SK-N-SH (cell line): ENCODE results near the gene GGA3. TPM values are rescaled to one million over a fixed set of nuclear protein-coding genes. Genes with fewer than 3 reads are reported as not detected.

Experiments
- CTCF ChIA-PET: fragments of 300-600, 350-600 bp; formaldehyde crosslinking; extraction: SDS; loops from one replicate; lab custom pipeline; 2021; lab: Yijun Ruan, JAX
- POLR2A ChIA-PET: fragments of 350-600 bp; sonication (Branson Sonifier 250); formaldehyde crosslinking; extraction: SDS; loops from one replicate; lab custom pipeline; 2020; ENCODE audit warnings: antibody characterized with exemption, inconsistent platforms; lab: Yijun Ruan, JAX
- DNase-seq: peaks from one replicate; pipeline ENCODE4 v3.0.0; 2012
- H2AFZ ChIP-seq: fragments of 200-600 bp; sonication (generic); 2 replicates; pipeline ENCODE4 v1.8.1; 2016; ENCODE audit warnings: antibody characterized with exemption, mild to moderate bottlenecking, low read depth
- H3F3A ChIP-seq: fragments of 200-600 bp; sonication (generic); replicated peaks from 2 replicates; pipeline ENCODE3; 2016; ENCODE audit warnings: antibody characterized with exemption, mild to moderate bottlenecking; ENCODE audit not compliant: insufficient read depth
- H3K27ac ChIP-seq, 2 experiments: fragments of 200-500 bp in 1 of 2; fragments of 200-600 bp in 1 of 2; sonication (Bioruptor generic) in 1 of 2; sonication (generic), shearing (Covaris generic) in 1 of 2; 2 replicates each; pipeline versions ENCODE4 v1.5.1 to v1.6.1; 2014 to 2016; ENCODE audit warnings: low read depth in 2 of 2, inconsistent platforms in 1 of 2, low read length in 1 of 2, mild to moderate bottlenecking in 1 of 2, mixed read lengths in 1 of 2
- H3K27me3 ChIP-seq: fragments of 200-600 bp; sonication (generic), shearing (Covaris generic); 2 replicates; pipeline ENCODE4 v1.6.1; 2016; ENCODE audit warnings: mixed run types; ENCODE audit not compliant: insufficient read depth
- H3K36me3 ChIP-seq, 2 experiments: fragments of 200-500 bp in 1 of 2; fragments of 200-600 bp in 1 of 2; sonication (Bioruptor generic) in 1 of 2; sonication (generic) in 1 of 2; replicated peaks in 1 of 2; 2 replicates each; pipeline versions ENCODE3 to v1.5.1; 2014 to 2016; ENCODE audit warnings: low read length in 1 of 2, mild to moderate bottlenecking in 1 of 2; ENCODE audit not compliant: insufficient read depth in 2 of 2, control insufficient read depth in 1 of 2
- H3K4me1 ChIP-seq, 2 experiments: fragments of 200-500 bp in 1 of 2; fragments of 200-600 bp in 1 of 2; sonication (Bioruptor generic) in 1 of 2; sonication (generic), shearing (Covaris generic) in 1 of 2; 2 replicates each; pipeline versions ENCODE4 v1.5.1 to v1.6.1; 2014 to 2016; ENCODE audit warnings: low read depth in 1 of 2, low read length in 1 of 2, mixed run types in 1 of 2; ENCODE audit not compliant: insufficient read depth in 2 of 2, control insufficient read depth in 1 of 2
- H3K4me2 ChIP-seq: fragments of 200-600 bp; sonication (generic), shearing (Covaris generic); 2 replicates; pipeline ENCODE4 v1.6.1; 2017; ENCODE audit warnings: mixed run types
- H3K4me3 ChIP-seq, 2 experiments: fragments of 200-500 bp in 1 of 2; fragments of 200-600 bp in 1 of 2; sonication (Bioruptor generic) in 1 of 2; sonication (generic), shearing (Covaris generic) in 1 of 2; 2 replicates each; pipeline versions ENCODE4 v1.5.1 to v1.8.1; 2014 to 2016; ENCODE audit warnings: low read depth in 2 of 2, inconsistent platforms in 1 of 2, low read length in 1 of 2, mild to moderate bottlenecking in 1 of 2, mixed read lengths in 1 of 2, moderate library complexity in 1 of 2
- H3K79me2 ChIP-seq: fragments of 200-600 bp; sonication (generic); 2 replicates; pipeline ENCODE4 v1.8.1; 2017; ENCODE audit warnings: mild to moderate bottlenecking; ENCODE audit not compliant: insufficient read depth
- H3K9ac ChIP-seq: fragments of 200-600 bp; sonication (generic); 2 replicates; pipeline ENCODE4 v1.6.1; 2017; ENCODE audit warnings: mixed run types
- H3K9me2 ChIP-seq: fragments of 200-600 bp; sonication (generic); 2 replicates; pipeline ENCODE4 v1.6.1; 2017; ENCODE audit warnings: mixed run types
- H3K9me3 ChIP-seq: fragments of 200-600 bp; sonication (generic); 2 replicates; pipeline ENCODE4 v1.6.1; 2017; ENCODE audit warnings: mixed run types, mild to moderate bottlenecking, moderate library complexity
- H4K20me1 ChIP-seq: fragments of 200-600 bp; sonication (generic); 2 replicates; pipeline ENCODE4 v1.6.1; 2017; ENCODE audit warnings: mild to moderate bottlenecking, mixed run types; ENCODE audit not compliant: insufficient read depth
- EP300 ChIP-seq, 2 experiments: IDR thresholded peaks; 2 replicates each; pipeline versions ENCODE4 v1.4.0 to v1.6.1; 2012; ENCODE audit warnings: borderline replicate concordance in 1 of 2, low read depth in 1 of 2, low read length in 1 of 2
- FOSL2 ChIP-seq: IDR thresholded peaks from 2 replicates; pipeline ENCODE4 v1.4.0; 2012; ENCODE audit warnings: low read depth, mild to moderate bottlenecking, moderate library complexity, borderline replicate concordance
- FOXJ3 ChIP-seq: sonication (generic); formaldehyde crosslinking; IDR thresholded peaks from 2 replicates; pipeline ENCODE4 v1.5.1; 2020; ENCODE audit warnings: mild to moderate bottlenecking, missing genetic modification reagents
- GABPA ChIP-seq: IDR thresholded peaks from 2 replicates; pipeline ENCODE4 v1.4.0; 2012; ENCODE audit warnings: low read depth, mild to moderate bottlenecking
- IRF3 ChIP-seq: fragments of 150-350 bp; IDR thresholded peaks from 2 replicates; pipeline ENCODE4 v1.6.1; 2016; ENCODE audit warnings: mild to moderate bottlenecking, low read depth, low read length
- JUND ChIP-seq: IDR thresholded peaks from 2 replicates; pipeline ENCODE4 v1.4.0; 2012
- NFIC ChIP-seq: IDR thresholded peaks from 2 replicates; pipeline ENCODE4 v1.4.0; 2012; ENCODE audit warnings: borderline replicate concordance
- TAF1 ChIP-seq: IDR thresholded peaks from 2 replicates; pipeline ENCODE4 v1.6.1; 2012; ENCODE audit warnings: low read depth, mild to moderate bottlenecking, low read length, moderate library complexity, borderline replicate concordance
- TEAD4 ChIP-seq: IDR thresholded peaks from 2 replicates; pipeline ENCODE4 v1.4.0; 2012; ENCODE audit warnings: mild to moderate bottlenecking, borderline replicate concordance; ENCODE audit not compliant: insufficient read depth
- USF2 ChIP-seq: fragments of 150-350 bp; IDR thresholded peaks from 2 replicates; pipeline ENCODE4 v1.6.1; 2017; ENCODE audit warnings: antibody characterized with exemption, low read length, low read depth, borderline replicate concordance
- WGBS: methylation state at CpG from one replicate; pipeline ENCODE4 v1.1.6; 2017; ENCODE audit warnings: low lambda C conversion rate; 5-methylcytosine and 5-hydroxymethylcytosine counted together
- polyA plus RNA-seq, 3 experiments: library from polyadenylated mRNA; depleted of rRNA; stranded (reverse); fragments of >200 nt; gene quantifications; 2 replicates each; pipeline ENCODE4 v1.2.3, GENCODE V29; 2012

The GGA3 gene
- polyA plus RNA-seq, 1 of the 3 experiments (the other 2 are of a cell fraction) = 42.5 TPM

- DNase-seq = peak; percentile 12
- 95% methylated on average over 13 of the region's 13 CpGs for WGBS
- no peak overlapping the region for H3K4me3 ChIP-seq
- TF ChIP-seq IRF3 = no peak
- TF ChIP-seq USF2 = no peak
- TF ChIP-seq TEAD4 = no peak
- no peak for TF ChIP-seq NFIC
- no peak for TF ChIP-seq FOXJ3 (CRISPR knock-in tag)
- no peak for TF ChIP-seq FOSL2
- TF ChIP-seq EP300 (IDR thresholded peaks at IDR 0.05; ENCODE audit: borderline replicate concordance in 1 of 2, low read depth in 1 of 2, low read length in 1 of 2) = no peak
- no peak overlapping the region for H2AFZ ChIP-seq
- H3F3A ChIP-seq = no peaks in the 10 kb centered on the region
- no peaks in the 10 kb centered on the region for H3K9me3 ChIP-seq
- H3K27ac ChIP-seq = no peak overlapping the region
- no peaks in the 10 kb centered on the region for H3K9me2 ChIP-seq
- peaks cover 30% of the 10 kb centered on the region for H3K79me2 ChIP-seq
- H3K4me2 ChIP-seq = no peak overlapping the region
- H3K4me1 ChIP-seq = peaks cover 15 to 23% of the 10 kb centered on the region in 2 experiments; a peak in 2 of 4 replicates
- H3K36me3 ChIP-seq = peaks cover 33 to 35% of the 10 kb centered on the region in 2 experiments
- no peak overlapping the region for H3K9ac ChIP-seq
- H4K20me1 ChIP-seq = no peaks in the 10 kb centered on the region
- CTCF ChIA-PET = interaction anchor here (2.0 kb wide), 1 partner anchor 146 kb away, joined by 7 read pairs; no protein-coding TSS in a partner anchor
- H3K27me3 ChIP-seq = no peaks in the 10 kb centered on the region
- POLR2A ChIA-PET = interaction anchor here (1.0 kb wide), 1 partner anchor 23 kb away, joined by 3 read pairs; the partner anchor contains the start of gene SLC25A19
Measured at GRCh38 chr17:75266316-75267152, 5.1 kb upstream of the GGA3 start.

GRCh38 chr17:75265614-75266315 lies 4.4 kb upstream of the GGA3 start:
- H3K27ac ChIP-seq = no peak overlapping the region
- peaks cover 36% of the 10 kb centered on the region for H3K79me2 ChIP-seq
- 94% methylated on average over 16 of the region's 17 CpGs for WGBS
- peak; percentile 12 for DNase-seq
- no peak for TF ChIP-seq USF2
- TF ChIP-seq TAF1 = no peak
- no peak for TF ChIP-seq JUND
- TF ChIP-seq GABPA = no peak
- TF ChIP-seq, all 33 proteins: peak for 0
- no peaks in the 10 kb centered on the region for H4K20me1 ChIP-seq
- H2AFZ ChIP-seq = no peak overlapping the region
- POLR2A ChIA-PET = no interaction called here
- H3K4me1 ChIP-seq = peaks cover 15 to 21% of the 10 kb centered on the region in 2 experiments; a peak in 2 of 4 replicates
- no peak overlapping the region for H3K9ac ChIP-seq
- H3K36me3 ChIP-seq = peaks cover 33 to 35% of the 10 kb centered on the region in 2 experiments
- no peaks in the 10 kb centered on the region for H3F3A ChIP-seq
- no peak overlapping the region for H3K4me3 ChIP-seq
- H3K9me2 ChIP-seq = no peaks in the 10 kb centered on the region
- CTCF ChIA-PET = interaction anchor here (0.7 to 1.7 kb wide), 3 partner anchors 26 to 150 kb away, joined by 3 to 6 read pairs (median 4); no protein-coding TSS in a partner anchor
- H3K27me3 ChIP-seq = no peaks in the 10 kb centered on the region
- H3K4me2 ChIP-seq = no peak overlapping the region
- no peaks in the 10 kb centered on the region for H3K9me3 ChIP-seq
